ENCODE measurements around the gene PNMA8B. TPM values are rescaled to one million over a fixed set of nuclear protein-coding genes. Genes with fewer than 3 reads are reported as not detected.
"Not testable (repeated sequence)": the region's sequence is repeated elsewhere in the genome, so short reads cannot be mapped to it uniquely, and the experiment has no call there.

The PNMA8B gene
- total and polyA plus RNA-seq, 2 experiments from 2014 or later, result 0.50 to 1.0 TPM

GRCh38 chr19:46528601-46529590 lies 33.2 kb upstream of the PNMA8B start:
- no peaks in the 10 kb centered on the region for H3K27me3 ChIP-seq
- 76% methylated on average over 21 of the region's 25 CpGs for WGBS (ENCODE audit: low lambda C conversion rate, missing lambda C conversion rate)

GRCh38 chr19:46526801-46527200 lies 31.1 kb upstream of the PNMA8B start:
- WGBS (ENCODE audit: low lambda C conversion rate, missing lambda C conversion rate), result 94% methylated on average over 18 of the region's 18 CpGs
- not testable (repeated sequence) for H3K4me3 ChIP-seq; H2AFZ ChIP-seq; H3K79me2 ChIP-seq; DNase-seq (ENCODE audit: low spot score); H3K4me2 ChIP-seq; H3K36me3 ChIP-seq (replicated peaks; ENCODE audit: insufficient read depth, low read depth); H3K9me2 ChIP-seq (replicated peaks; ENCODE audit: insufficient read depth); H3K9me3 ChIP-seq (ENCODE audit: low read depth); H4K20me1 ChIP-seq (ENCODE audit: insufficient read depth, poor library complexity, severe bottlenecking); H3K27ac ChIP-seq; H3K27me3 ChIP-seq; H3K4me1 ChIP-seq (ENCODE audit: insufficient read depth)

More at GRCh38 chr19:46528601-46529590, 33.2 kb upstream of the PNMA8B start:
- no peaks in the 10 kb centered on the region for H3K79me2 ChIP-seq
- TF ChIP-seq EZH2phosphoT487 (IDR thresholded peaks at IDR 0.05; ENCODE audit: low read depth, severe bottlenecking, unreplicated experiment) (no peak), EZH2 (IDR thresholded peaks at IDR 0.05; ENCODE audit: borderline replicate concordance) (no peak), CTCF (IDR thresholded peaks at IDR 0.05; ENCODE audit: poor library complexity) (no peak)
- H3K9me3 ChIP-seq (ENCODE audit: low read depth), result no peaks in the 10 kb centered on the region
- no peak overlapping the region for H2AFZ ChIP-seq
- no peaks in the 10 kb centered on the region for H3K4me1 ChIP-seq (ENCODE audit: insufficient read depth)
- no peaks in the 10 kb centered on the region for H3K36me3 ChIP-seq (replicated peaks; ENCODE audit: insufficient read depth, low read depth)
- H3K4me3 ChIP-seq, result no peak overlapping the region
- no peak overlapping the region for H3K27ac ChIP-seq
- H3K9me2 ChIP-seq (replicated peaks; ENCODE audit: insufficient read depth), result no peaks in the 10 kb centered on the region
- DNase-seq (ENCODE audit: low spot score), result no peak
- no peak overlapping the region for H3K4me2 ChIP-seq
- no peaks in the 10 kb centered on the region for H4K20me1 ChIP-seq (ENCODE audit: insufficient read depth, poor library complexity, severe bottlenecking)

GRCh38 chr19:46524308-46524707 lies 28.6 kb upstream of the PNMA8B start:
- no peaks in the 10 kb centered on the region for H3K4me1 ChIP-seq (ENCODE audit: insufficient read depth)
- H3K9me3 ChIP-seq (ENCODE audit: low read depth), result no peaks in the 10 kb centered on the region
- H3K36me3 ChIP-seq (replicated peaks; ENCODE audit: insufficient read depth, low read depth), result no peaks in the 10 kb centered on the region
- H3K27me3 ChIP-seq, result no peaks in the 10 kb centered on the region
- no peak overlapping the region for H2AFZ ChIP-seq
- no peaks in the 10 kb centered on the region for H4K20me1 ChIP-seq (ENCODE audit: insufficient read depth, poor library complexity, severe bottlenecking)
- TF ChIP-seq EZH2phosphoT487 (IDR thresholded peaks at IDR 0.05; ENCODE audit: low read depth, severe bottlenecking, unreplicated experiment) (no peak), EZH2 (IDR thresholded peaks at IDR 0.05; ENCODE audit: borderline replicate concordance) (no peak)
- 83% methylated on average over 2 of the region's 2 CpGs for WGBS (ENCODE audit: low lambda C conversion rate, missing lambda C conversion rate)
- no peaks in the 10 kb centered on the region for H3K9me2 ChIP-seq (replicated peaks; ENCODE audit: insufficient read depth)
- no peaks in the 10 kb centered on the region for H3K79me2 ChIP-seq
- H3K4me3 ChIP-seq, result no peak overlapping the region
- no peak overlapping the region for H3K4me2 ChIP-seq
- H3K27ac ChIP-seq, result no peak overlapping the region
- no peak for DNase-seq (ENCODE audit: low spot score)

GRCh38 chr19:46522988-46523387 lies 27.3 kb upstream of the PNMA8B start:
- H3K4me1 ChIP-seq (ENCODE audit: insufficient read depth); H3K79me2 ChIP-seq; H3K4me2 ChIP-seq; DNase-seq (ENCODE audit: low spot score); H2AFZ ChIP-seq; H3K9me3 ChIP-seq (ENCODE audit: low read depth); H3K27ac ChIP-seq; H3K4me3 ChIP-seq; H3K27me3 ChIP-seq; H4K20me1 ChIP-seq (ENCODE audit: insufficient read depth, poor library complexity, severe bottlenecking); H3K36me3 ChIP-seq (replicated peaks; ENCODE audit: insufficient read depth, low read depth); H3K9me2 ChIP-seq (replicated peaks; ENCODE audit: insufficient read depth): not testable (repeated sequence)
- WGBS (ENCODE audit: low lambda C conversion rate, missing lambda C conversion rate), result 86% methylated on average over 4 of the region's 4 CpGs
